Measurements from ENCODE around the gene CHST5.
"Not testable (repeated sequence)": the region's sequence is repeated elsewhere in the genome, so short reads cannot be mapped to it uniquely, and the experiment has no call there.

The CHST5 gene

GRCh38 chr16:75529056-75529905 lies 6.6 kb downstream of the CHST5 start:
- no peak for TF ChIP-seq CTCF (IDR thresholded peaks at IDR 0.05; ENCODE audit: borderline replicate concordance, control extremely low read depth, extremely low read depth, insufficient read depth, missing control alignments)
- no peak for DNase-seq (ENCODE audit: low spot score)
- in situ Hi-C loops (cut with MboI; ENCODE audit: low sequenced_read_pairs, unreplicated experiment), result no loop called here

- in situ Hi-C loops (cut with MboI; ENCODE audit: low sequenced_read_pairs, unreplicated experiment), result no loop called here
- DNase-seq (ENCODE audit: low spot score), result no peak
- TF ChIP-seq CTCF (IDR thresholded peaks at IDR 0.05; ENCODE audit: borderline replicate concordance, control extremely low read depth, extremely low read depth, insufficient read depth, missing control alignments), result no peak
Measured at GRCh38 chr16:75527825-75528299, 8.0 kb downstream of the CHST5 start.

GRCh38 chr16:75526032-75526790 lies 9.7 kb downstream of the CHST5 start:
- in situ Hi-C loops (cut with MboI; ENCODE audit: low sequenced_read_pairs, unreplicated experiment), result no loop called here
- DNase-seq (ENCODE audit: low spot score), result no peak
- no peak for TF ChIP-seq CTCF (IDR thresholded peaks at IDR 0.05; ENCODE audit: borderline replicate concordance, control extremely low read depth, extremely low read depth, insufficient read depth, missing control alignments)

- no peak for DNase-seq (ENCODE audit: low spot score)
- no peak for TF ChIP-seq CTCF (IDR thresholded peaks at IDR 0.05; ENCODE audit: borderline replicate concordance, control extremely low read depth, extremely low read depth, insufficient read depth, missing control alignments)
- in situ Hi-C loops (cut with MboI; ENCODE audit: low sequenced_read_pairs, unreplicated experiment), result no loop called here
Measured at GRCh38 chr16:75519175-75519574, 16.7 kb downstream of the CHST5 start.

GRCh38 chr16:75516189-75516966 lies 19.5 kb downstream of the CHST5 start:
- in situ Hi-C loops (cut with MboI; ENCODE audit: low sequenced_read_pairs, unreplicated experiment); DNase-seq (ENCODE audit: low spot score): not testable (repeated sequence)

- no peak for TF ChIP-seq CTCF (IDR thresholded peaks at IDR 0.05; ENCODE audit: borderline replicate concordance, control extremely low read depth, extremely low read depth, insufficient read depth, missing control alignments)
- DNase-seq (ENCODE audit: low spot score), result no peak
- in situ Hi-C loops (cut with MboI; ENCODE audit: low sequenced_read_pairs, unreplicated experiment), result no loop called here
Measured at GRCh38 chr16:75514296-75514695, 21.6 kb downstream of the CHST5 start.
